ENCODE data around the gene IFT43. TPM values are rescaled to one million over a fixed set of nuclear protein-coding genes. Genes with fewer than 3 reads are reported as not detected.

Gene IFT43
- total and polyA plus RNA-seq, 10 of the 15 experiments (the other 5 are each of a cell fraction or from before 2014, with no cell fraction given), result 8.2 to 24.8 (median 14.0) TPM

- H3K9ac ChIP-seq (ENCODE audit: control insufficient read depth, insufficient read depth, low read length), result no peak overlapping the region
- RAD21 ChIA-PET (ENCODE audit: unreplicated experiment), result no interaction called here
- in situ Hi-C loops (cut with MboI), result no loop called here
- WGBS (ENCODE audit: insufficient coverage, insufficient replicate concordance, low lambda C conversion rate, missing lambda C conversion rate), result 64% methylated on average over 3 of the region's 3 CpGs
- H3K4me3 ChIP-seq, result no peak overlapping the region
- SMC1A ChIA-PET (ENCODE audit: uncharacterized antibody, unreplicated experiment), result interaction anchor here (1.2 kb wide), 1 partner anchor 325 kb away, joined by 3 read pairs; no protein-coding TSS in a partner anchor
- no peaks in the 10 kb centered on the region for H3K79me2 ChIP-seq (ENCODE audit: control insufficient read depth, insufficient read depth, low read length)
- 0 out of 4 replicates have a peak, but pooled peaks cover 0 to 3% of the 10 kb centered on the region in 2 experiments for H3K36me3 ChIP-seq (ENCODE audit: control insufficient read depth in 2 of 2, insufficient read depth in 2 of 2, low read length in 1 of 2)
- FAIRE-seq, result no peak
- CTCF ChIA-PET, result no interaction called here
- POLR2A ChIA-PET, result no interaction called here
- BruUV-seq (replicated peaks), result no TSS peak
- no peak for TF ChIP-seq ZBED1 (IDR thresholded peaks at IDR 0.05; ENCODE audit: borderline replicate concordance)
- intact Hi-C loops (cut with micrococcal nuclease; ENCODE audit: unreplicated experiment), result no loop called here
- no peak overlapping the region for H3K4me2 ChIP-seq (ENCODE audit: control insufficient read depth, insufficient read depth)
- H3K9me3 ChIP-seq (replicated peaks; ENCODE audit: control insufficient read depth, insufficient read depth, low read length), result no peaks in the 10 kb centered on the region
- no peak for ATAC-seq
- H3K27ac ChIP-seq (ENCODE audit: control insufficient read depth, insufficient read depth), result no peak overlapping the region
- H2AFZ ChIP-seq (ENCODE audit: control insufficient read depth, low read depth, low read length), result no peak overlapping the region
- no peaks in the 10 kb centered on the region for H3K4me1 ChIP-seq (ENCODE audit: control insufficient read depth, insufficient read depth, low read length)
- H4K20me1 ChIP-seq (ENCODE audit: control insufficient read depth, insufficient read depth), result no peaks in the 10 kb centered on the region
- no peak for DNase-seq (ENCODE audit: low read depth, low spot score)
- no peaks in the 10 kb centered on the region for H3K27me3 ChIP-seq (replicated peaks in 1 of 2; ENCODE audit: control insufficient read depth in 2 of 2, insufficient read depth in 2 of 2, low read length in 1 of 2)
These were observed 49.0 kb downstream of the IFT43 start for GRCh38 chr14:76034566-76034965.

GRCh38 chr14:76040704-76041103 is 55.1 kb downstream of the IFT43 start:
- Histone ChIP-seq H2AFZ (ENCODE audit: control insufficient read depth, low read depth, low read length) (no peak overlapping the region), H3K27ac (ENCODE audit: control insufficient read depth, insufficient read depth) (no peak overlapping the region), H4K20me1 (ENCODE audit: control insufficient read depth, insufficient read depth) (no peaks in the 10 kb centered on the region), H3K9ac (ENCODE audit: control insufficient read depth, insufficient read depth, low read length) (no peak overlapping the region), H3K9me3 (replicated peaks; ENCODE audit: control insufficient read depth, insufficient read depth, low read length) (no peaks in the 10 kb centered on the region), H3K4me1 (ENCODE audit: control insufficient read depth, insufficient read depth, low read length) (peaks cover 3% of the 10 kb centered on the region; the same call in 1 of the 2 replicates), H3K4me2 (ENCODE audit: control insufficient read depth, insufficient read depth) (no peak overlapping the region), H3K27me3 (replicated peaks in 1 of 2; ENCODE audit: control insufficient read depth in 2 of 2, insufficient read depth in 2 of 2, low read length in 1 of 2) (no peaks in the 10 kb centered on the region), H3K79me2 (ENCODE audit: control insufficient read depth, insufficient read depth, low read length) (no peaks in the 10 kb centered on the region), H3K4me3 (no peak overlapping the region), H3K36me3 (ENCODE audit: control insufficient read depth in 2 of 2, insufficient read depth in 2 of 2, low read length in 1 of 2) (no peaks in the 10 kb centered on the region)
- TF ChIP-seq TARDBP (IDR thresholded peaks at IDR 0.05; ENCODE audit: borderline replicate concordance) (no peak), SMC3 (IDR thresholded peaks at IDR 0.05; ENCODE audit: borderline replicate concordance, low read length) (no peak), JUNB (IDR thresholded peaks at IDR 0.05) (no peak), NR2C2 (IDR thresholded peaks at IDR 0.05; ENCODE audit: borderline replicate concordance, control insufficient read depth, insufficient read length, low read depth) (no peak), SMAD5 (IDR thresholded peaks at IDR 0.05; ENCODE audit: low read depth) (no peak), RUNX3 (IDR thresholded peaks at IDR 0.05; ENCODE audit: low read length) (no peak), E4F1 (IDR thresholded peaks at IDR 0.05; ENCODE audit: borderline replicate concordance, partially characterized antibody) (no peak), E2F4 (IDR thresholded peaks at IDR 0.05; ENCODE audit: low read depth, low read length) (no peak), FOS (IDR thresholded peaks at IDR 0.05; ENCODE audit: borderline replicate concordance, extremely low read depth, insufficient read length) (no peak)
- WGBS (ENCODE audit: insufficient coverage, insufficient replicate concordance, low lambda C conversion rate, missing lambda C conversion rate), result 45% methylated on average over 3 of the region's 3 CpGs
- intact Hi-C loops (cut with micrococcal nuclease; ENCODE audit: unreplicated experiment) (no loop called here), in situ Hi-C loops (cut with MboI) (no loop called here)
- FAIRE-seq (no peak), DNase-seq (ENCODE audit: low read depth, low spot score) (no peak), ATAC-seq (no peak)
- CTCF ChIA-PET, result interaction anchor here (1.8 kb wide), 1 partner anchor 10 kb away, joined by 9 read pairs; no protein-coding TSS in a partner anchor
- POLR2A ChIA-PET, result no interaction called here
- RAD21 ChIA-PET (ENCODE audit: unreplicated experiment), result interaction anchor here (1.9 kb wide), 1 partner anchor 10 kb away, joined by 4 read pairs; no protein-coding TSS in a partner anchor
- no TSS peak for BruUV-seq (replicated peaks)
- SMC1A ChIA-PET (ENCODE audit: uncharacterized antibody, unreplicated experiment), result no interaction called here
